ENCODE results near the gene HBP1.
A peak's percentile ranks its signal among the peaks of the same experiment; 100 is the strongest.
"Not testable (repeated sequence)": the region's sequence is repeated elsewhere in the genome, so short reads cannot be mapped to it uniquely, and the experiment has no call there.

Gene HBP1

DNA sequence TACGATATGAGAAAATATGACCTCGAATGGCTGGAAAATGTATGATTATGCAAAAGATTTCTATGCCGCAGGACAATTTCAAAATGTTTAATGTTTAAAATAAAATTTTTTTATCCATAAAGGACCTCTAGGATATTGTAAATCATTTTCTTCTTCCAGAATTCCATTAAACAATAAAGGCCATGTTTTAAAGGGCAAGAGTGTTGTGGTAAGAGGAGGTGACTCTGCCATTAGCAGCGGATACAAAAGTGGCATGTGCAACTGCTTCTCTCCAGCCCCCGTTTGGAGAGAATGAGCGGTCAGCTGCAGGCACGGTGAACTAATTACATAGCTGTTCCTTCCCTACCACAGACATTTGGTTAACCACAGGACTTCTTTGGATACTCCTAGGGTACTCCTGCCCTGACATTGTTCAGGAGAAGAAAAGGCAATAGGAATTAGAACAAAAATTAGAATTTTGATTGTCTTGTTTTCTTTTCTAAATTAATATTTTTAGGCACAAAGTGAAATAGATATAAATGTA is 63.8 kb downstream of the HBP1 start:
- DNase-seq, result peak; percentile 68

DNA sequence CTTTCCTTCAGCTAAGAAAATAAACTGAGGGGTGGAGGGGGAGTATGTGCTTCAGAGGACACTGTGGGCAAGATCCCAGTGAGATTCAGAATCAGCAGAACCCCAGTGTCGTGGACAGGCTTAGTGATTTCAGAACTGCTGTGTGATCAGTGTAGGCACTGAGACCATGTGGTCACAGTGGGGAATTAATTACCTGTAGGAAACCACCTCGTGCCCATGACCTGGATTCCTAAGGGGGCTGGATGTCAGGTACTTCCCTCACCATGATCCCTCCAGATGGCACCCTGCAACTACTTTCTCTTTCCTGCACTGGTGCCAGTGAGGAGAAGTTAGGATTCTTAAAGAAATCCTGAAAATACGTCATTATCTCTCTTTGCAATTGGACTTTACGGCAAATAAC is 64.4 kb downstream of the HBP1 start:
- no peak for DNase-seq

DNA sequence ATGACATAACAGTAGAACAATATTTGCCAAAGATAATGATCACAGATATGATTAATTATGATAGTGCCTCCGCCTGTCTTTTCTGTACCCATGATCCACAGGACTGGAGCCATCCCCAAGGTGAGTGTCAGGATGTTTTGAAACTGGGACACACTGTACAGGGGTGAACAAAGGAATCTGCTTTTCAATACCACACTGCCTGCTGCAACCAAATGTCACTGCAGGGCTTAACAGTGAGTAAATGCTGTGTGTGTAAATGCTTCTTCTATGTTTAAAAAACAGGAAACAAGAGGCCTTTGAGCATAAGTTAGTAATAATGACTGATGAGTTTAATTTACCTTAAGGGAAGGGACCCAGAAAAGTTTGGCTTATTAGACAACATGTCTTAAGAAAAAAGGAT is 65.2 kb downstream of the HBP1 start:
- no peak for DNase-seq

DNA sequence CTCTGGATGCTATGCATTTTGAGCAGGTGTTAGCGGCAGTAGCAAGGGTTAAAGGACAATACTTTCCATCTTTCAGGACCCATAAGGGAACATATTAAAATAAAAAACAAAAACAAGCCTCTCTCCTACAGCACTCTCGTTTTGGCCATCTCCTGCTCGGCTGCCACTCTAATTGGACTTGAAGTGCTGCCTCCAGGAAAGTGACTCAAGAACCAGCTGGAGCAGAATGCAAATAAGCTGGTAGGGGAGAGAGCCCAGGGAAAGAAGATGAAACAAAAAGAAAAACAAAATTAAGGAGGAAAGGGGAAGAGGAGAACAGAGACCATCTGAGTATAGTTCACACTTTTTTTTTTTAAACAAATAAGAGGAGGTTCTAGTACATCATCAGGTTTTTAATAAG is 65.6 kb downstream of the HBP1 start:
- DNase-seq, result no peak

DNA sequence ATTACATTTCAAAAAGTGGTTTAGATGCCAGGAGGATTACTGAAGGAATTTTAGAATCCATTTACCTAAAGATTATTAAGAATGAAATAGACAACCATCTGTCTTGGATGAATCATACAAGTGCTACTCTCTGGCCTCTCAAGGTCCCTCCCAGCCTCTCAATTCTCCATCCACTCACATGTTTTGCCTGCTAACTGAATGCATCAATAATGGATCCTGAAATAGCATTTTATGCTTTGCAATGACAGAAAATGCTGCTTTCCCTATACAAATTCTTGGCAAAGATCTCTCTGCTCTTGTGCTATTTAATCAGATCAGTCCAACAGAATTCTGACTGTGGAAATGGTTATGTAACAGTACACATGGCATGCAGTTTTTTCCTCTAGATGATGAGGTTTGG is 68.1 kb downstream of the HBP1 start:
- DNase-seq, result peak; percentile 30

DNA sequence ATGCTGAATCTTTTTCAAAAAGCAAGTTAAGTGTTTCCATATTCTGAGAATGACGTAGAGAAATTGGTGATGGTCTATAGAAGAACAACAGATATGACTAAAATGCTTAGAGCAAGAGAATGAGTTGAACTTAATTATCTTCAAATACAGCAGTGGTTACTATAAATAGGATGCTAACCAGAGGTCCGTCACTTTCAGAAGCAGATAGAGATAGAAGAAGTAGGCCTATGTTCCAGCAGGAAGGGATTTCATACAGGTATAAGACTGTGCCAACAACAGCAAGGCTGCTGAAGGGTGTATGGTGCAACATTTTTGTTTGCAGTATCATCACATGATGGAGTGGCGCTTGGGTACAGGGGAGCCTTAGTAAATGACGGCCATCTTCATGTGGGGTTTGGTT is 68.6 kb downstream of the HBP1 start:
- no peak for DNase-seq

DNA sequence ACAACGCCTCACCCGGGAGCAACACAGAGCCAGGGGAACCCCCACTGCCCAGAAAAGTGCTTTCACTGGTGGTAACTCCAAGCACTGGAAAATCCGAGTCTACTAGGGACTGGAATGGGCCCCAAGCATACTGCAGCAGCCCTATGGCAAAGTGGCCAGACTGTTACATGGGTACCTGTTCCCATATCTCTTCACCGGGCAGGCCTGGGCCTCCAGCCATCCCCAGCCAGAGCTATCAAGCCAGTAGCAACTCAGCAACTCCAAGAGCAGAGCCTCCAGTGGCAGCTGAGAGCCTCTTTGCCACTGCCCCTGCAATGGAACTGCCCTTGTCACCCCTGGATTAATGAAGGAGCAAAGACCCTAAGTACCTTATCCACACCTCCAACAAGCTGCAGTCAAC is 73.5 kb downstream of the HBP1 start:
- no peak for DNase-seq

DNA sequence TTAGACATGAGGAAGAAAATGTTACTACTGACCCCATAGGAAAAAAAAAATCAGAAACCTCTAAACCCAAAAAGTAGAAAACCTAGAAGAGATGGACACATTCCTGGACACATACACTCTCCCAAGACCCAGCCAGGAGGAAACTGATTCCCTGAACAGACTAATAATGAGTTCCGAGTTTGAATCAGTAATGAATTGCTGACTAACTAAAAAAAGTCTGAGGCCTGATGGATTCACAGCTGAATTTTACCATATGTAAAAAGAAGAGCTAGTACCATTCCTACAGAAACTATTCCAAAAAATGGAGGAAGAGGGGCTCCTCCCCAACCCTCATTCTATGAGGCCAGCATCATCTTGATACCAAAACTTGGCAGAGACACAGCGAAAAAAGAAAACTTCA is 75.8 kb downstream of the HBP1 start:
- DNase-seq, result no peak

DNA sequence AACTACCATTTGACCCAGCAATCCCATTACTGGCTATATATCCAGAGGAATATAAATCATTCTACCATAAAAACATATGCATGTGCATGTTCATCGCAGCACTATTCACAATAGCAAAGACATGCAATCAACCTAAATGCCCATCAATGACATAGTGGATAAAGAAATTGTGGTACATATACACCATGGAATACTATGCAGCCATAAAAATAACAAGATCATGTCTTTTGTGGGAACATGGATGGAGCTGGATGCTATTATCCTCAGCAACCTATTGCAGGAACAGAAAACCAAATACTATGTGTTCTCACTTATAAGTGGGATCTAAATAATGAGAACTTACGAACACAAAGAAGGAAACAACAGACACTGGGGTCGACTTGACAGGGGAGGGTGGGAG is 78.0 kb downstream of the HBP1 start:
- DNase-seq, result not testable (repeated sequence)

DNA sequence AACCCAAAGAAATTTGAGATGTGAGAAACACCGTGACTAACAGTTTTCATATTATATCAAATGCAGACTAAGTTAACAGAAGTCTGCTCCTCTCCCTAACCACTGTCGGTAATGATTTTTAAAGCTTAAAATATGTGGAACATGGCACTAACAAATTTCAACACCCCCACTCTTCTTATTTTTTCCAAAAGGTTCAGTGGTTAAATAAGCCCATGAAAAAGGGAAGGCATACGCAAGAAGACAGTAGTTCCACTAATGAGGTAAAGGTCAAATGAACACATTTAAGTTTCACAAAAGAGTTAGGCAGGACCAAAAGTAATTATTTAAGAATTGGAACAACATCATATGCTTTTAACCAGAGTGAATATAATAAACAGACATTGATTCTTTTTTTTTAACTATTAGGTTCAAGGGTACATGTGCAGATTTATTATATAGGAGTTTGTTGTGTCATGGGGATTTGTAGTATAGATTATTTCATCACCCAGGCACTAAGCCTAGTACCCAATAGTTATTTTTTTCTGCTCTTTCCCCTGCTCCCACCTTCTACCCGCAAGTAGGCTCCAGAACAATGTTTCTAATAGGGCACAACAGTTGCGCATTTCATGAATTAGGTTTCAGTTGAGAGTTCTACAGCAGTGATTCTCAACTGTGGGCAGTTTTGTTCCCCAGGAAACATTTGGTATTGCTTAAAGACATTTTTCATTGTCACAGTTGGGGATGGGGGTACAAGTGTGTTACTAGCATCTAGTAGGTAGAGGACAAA is 79.9 kb downstream of the HBP1 start:
- peak; percentile 40 for DNase-seq

DNA sequence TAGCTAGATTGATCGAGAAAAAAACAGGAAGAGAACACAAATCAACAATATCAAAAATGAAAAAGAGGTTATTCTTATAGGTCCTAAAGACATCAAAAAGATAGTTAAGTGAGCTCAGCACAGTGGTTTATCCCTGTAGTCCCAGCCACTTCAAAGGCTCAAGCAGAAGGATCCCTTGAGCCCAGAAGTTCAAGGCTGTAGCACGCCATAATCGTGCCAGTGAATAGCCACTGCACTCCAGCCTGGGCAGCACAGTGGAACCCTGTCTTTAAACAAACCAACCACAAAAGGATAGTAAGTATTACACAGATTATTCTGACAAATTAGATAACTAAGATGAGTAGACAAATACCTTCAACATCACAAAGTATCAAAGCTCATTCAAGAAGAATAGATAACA is 83.2 kb downstream of the HBP1 start:
- DNase-seq, result no peak

Data from fibroblast of skin of right biceps (primary cell).